Left cardiac atrium (tissue), 4 donors: Measurements from ENCODE around the gene MARCO. TPM values are rescaled to one million over a fixed set of nuclear protein-coding genes. Genes with fewer than 3 reads are reported as not detected.
"Not testable (repeated sequence)": the region's sequence is repeated elsewhere in the genome, so short reads cannot be mapped to it uniquely, and the experiment has no call there.

ENCODE experiments used
- ATAC-seq, 2 donors: fragments of 200-7000 bp; cut with Tn5 transposase; one replicate each; pipeline ENCODE4 v1.9.1; 2020; ENCODE audit warnings: mild to moderate bottlenecking in 2 of 2, moderate library complexity in 2 of 2
- DNase-seq: peaks from one replicate; pipeline ENCODE4 v3.0.0-alpha.2; 2020
- intact Hi-C, 2 donors: fragments of 100-400 bp; cut with DNase I; formaldehyde crosslinking; loops; one replicate each; pipeline versions ENCODE4 v1.14.1 to v1.15.1; 2022 to 2023
- total RNA-seq, 2 donors: library from RNA; stranded (reverse); fragmentation: NEBNext Ultra II Directional; extraction: Animal tissue kit (Norgen Biotek cat#: 25700); gene quantifications; one replicate each; pipeline ENCODE4 v1.2.1, GENCODE V29; 2021
- donor health status: DM: no; HTN: yes; CAD: no.
- donor health status: DM: no; HTN: yes; CAD: no; lungs with severe emphysema.
- donor health status: DM: yes; HTN: yes; CAD: no.
- donor health status: Dilated cardiomyopathy.

Gene MARCO
- total RNA-seq, 2 donors from 2014 or later: 34.5 to 97.0 TPM

- DNase-seq (no peak), ATAC-seq (no peak)
- intact Hi-C loops: no loop called here
Measured at GRCh38 chr2:118991554-118991953, 49.6 kb downstream of the MARCO start.

- DNase-seq (no peak), ATAC-seq (no peak)
- intact Hi-C loops: no loop called here
Measured at GRCh38 chr2:118992740-118993391, 50.9 kb downstream of the MARCO start.

- DNase-seq (no peak), ATAC-seq (no peak)
- intact Hi-C loops: no loop called here
Measured at GRCh38 chr2:118993392-118993752, 51.4 kb downstream of the MARCO start.

- intact Hi-C loops: no loop called here
- ATAC-seq (no peak), DNase-seq (no peak)
Measured at GRCh38 chr2:118994172-118994700, 52.2 kb downstream of the MARCO start.

GRCh38 chr2:118994778-118995177 lies 52.8 kb downstream of the MARCO start:
- intact Hi-C loops: no loop called here
- ATAC-seq (no peak), DNase-seq (no peak)

GRCh38 chr2:119003856-119004255 lies 61.9 kb downstream of the MARCO start:
- DNase-seq, intact Hi-C loops, ATAC-seq: not testable (repeated sequence)

- ATAC-seq (peak in 1 of 2 donors; percentile 40), DNase-seq (no peak)
- intact Hi-C loops: no loop called here
Measured at GRCh38 chr2:119004602-119005001, 62.6 kb downstream of the MARCO start.

- intact Hi-C loops: no loop called here
- no peak for DNase-seq
- no peak for ATAC-seq
Measured at GRCh38 chr2:119005051-119005450, 63.1 kb downstream of the MARCO start.

GRCh38 chr2:119005555-119005954 lies 63.6 kb downstream of the MARCO start:
- intact Hi-C loops: no loop called here
- ATAC-seq (no peak), DNase-seq (no peak)

GRCh38 chr2:119006441-119006840 lies 64.4 kb downstream of the MARCO start:
- DNase-seq (no peak), ATAC-seq (no peak)
- intact Hi-C loops: no loop called here

- intact Hi-C loops: no loop called here
- ATAC-seq (no peak), DNase-seq (no peak)
Measured at GRCh38 chr2:119008108-119008507, 66.1 kb downstream of the MARCO start.

GRCh38 chr2:119009110-119009509 lies 67.1 kb downstream of the MARCO start:
- ATAC-seq: no peak

GRCh38 chr2:119010336-119010735 lies 68.3 kb downstream of the MARCO start:
- DNase-seq (no peak), ATAC-seq (peak in 1 of 2 donors; percentile 26)
- intact Hi-C loops: loop anchor here (10.0 kb wide), 1 partner anchor 254 kb away; no protein-coding TSS in a partner anchor

More at GRCh38 chr2:119009110-119009509, 67.1 kb downstream of the MARCO start:
- intact Hi-C loops: no loop called here
- no peak for DNase-seq

- intact Hi-C loops: loop anchor here (10.0 kb wide), 1 partner anchor 253 kb away; no protein-coding TSS in a partner anchor
- peak; percentile 65 for DNase-seq
- peak; percentile 92 for ATAC-seq
Measured at GRCh38 chr2:119011162-119011909, 69.3 kb downstream of the MARCO start.

GRCh38 chr2:119011910-119012209 lies 69.9 kb downstream of the MARCO start:
- intact Hi-C loops: loop anchor here (2.0 to 10.0 kb wide), 2 partner anchors 253 to 279 kb away; no protein-coding TSS in a partner anchor
- ATAC-seq (no peak), DNase-seq (no peak)

GRCh38 chr2:119012345-119013301 lies 70.6 kb downstream of the MARCO start:
- intact Hi-C loops: loop anchor here (2.0 to 10.0 kb wide), 2 partner anchors 252 to 278 kb away; no protein-coding TSS in a partner anchor
- DNase-seq (no peak), ATAC-seq (no peak)

- ATAC-seq (no peak), DNase-seq (no peak)
- intact Hi-C loops: loop anchor here (2.0 to 10.0 kb wide), 2 partner anchors 251 to 277 kb away; no protein-coding TSS in a partner anchor
Measured at GRCh38 chr2:119013671-119014070, 71.7 kb downstream of the MARCO start.

GRCh38 chr2:119015845-119016244 lies 73.9 kb downstream of the MARCO start:
- ATAC-seq (no peak), DNase-seq (no peak)
- intact Hi-C loops: loop anchor here (10.0 kb wide), 1 partner anchor 249 kb away; no protein-coding TSS in a partner anchor

- intact Hi-C loops: loop anchor here (10.0 kb wide), 1 partner anchor 245 kb away; no protein-coding TSS in a partner anchor
- DNase-seq (no peak), ATAC-seq (no peak)
Measured at GRCh38 chr2:119019521-119019920, 77.5 kb downstream of the MARCO start.
